SK-N-SH treated with all-trans-retinoic acid at 6 μM for 48 hours (cell line): Measurements from ENCODE around the gene RNFT2.

Experiments used
- ARNTL ChIP-seq: fragments of 450-650 bp; formaldehyde crosslinking; IDR thresholded peaks from 2 replicates; pipeline ENCODE4 v1.5.0; 2020; ENCODE audit warnings: low read depth, mild to moderate bottlenecking, moderate library complexity, borderline replicate concordance
- BACH2 ChIP-seq: fragments of 250-450 bp; sonication (Bioruptor Pico); IDR thresholded peaks from 2 replicates; pipeline ENCODE4 v1.9.0; 2021; ENCODE audit warnings: mild to moderate bottlenecking, borderline replicate concordance
- GLIS3 ChIP-seq: fragments of 250-450 bp; sonication (Bioruptor Pico); IDR thresholded peaks from 2 replicates; pipeline ENCODE4 v1.5.0; 2020; ENCODE audit warnings: mild to moderate bottlenecking, moderate library complexity
- ISL1 ChIP-seq: fragments of 250-450 bp; sonication (Bioruptor Pico); IDR thresholded peaks from 2 replicates; pipeline ENCODE4 v2.1.2; 2022; ENCODE audit warnings: mild to moderate bottlenecking, moderate library complexity
- RARB ChIP-seq: fragments of 250-450 bp; sonication (Bioruptor Pico); IDR thresholded peaks from 2 replicates; pipeline ENCODE4 v1.8.0; 2021; ENCODE audit warnings: mild to moderate bottlenecking, moderate library complexity
- SNAI2 ChIP-seq: fragments of 250-450 bp; sonication (Bioruptor Pico); IDR thresholded peaks from 2 replicates; pipeline ENCODE4 v1.5.0; 2020; ENCODE audit warnings: mild to moderate bottlenecking, moderate library complexity
- TCF4 ChIP-seq: fragments of 250-450 bp; sonication (Bioruptor Pico); IDR thresholded peaks from 2 replicates; pipeline ENCODE4 v1.8.0; 2021; ENCODE audit warnings: mild to moderate bottlenecking, moderate library complexity, borderline replicate concordance
- ZFP3 ChIP-seq: fragments of 250-450 bp; sonication (Bioruptor Pico); IDR thresholded peaks from 2 replicates; pipeline ENCODE4 v1.5.0; 2020; ENCODE audit warnings: mild to moderate bottlenecking, moderate library complexity
- ZNF565 ChIP-seq: fragments of 450-650 bp; formaldehyde crosslinking; conservative IDR thresholded peaks from 2 replicates; pipeline ENCODE4 v1.5.0; 2020; ENCODE audit warnings: low read depth, mild to moderate bottlenecking, moderate library complexity
- ZNF70 ChIP-seq: fragments of 450-650 bp; formaldehyde crosslinking; IDR thresholded peaks from 2 replicates; pipeline ENCODE4 v1.5.0; 2020; ENCODE audit warnings: mild to moderate bottlenecking, moderate library complexity
- TF ChIP-seq, protein P1 (sequence below): fragments of 250-450 bp; sonication (Bioruptor Pico); IDR thresholded peaks from 2 replicates; pipeline ENCODE4 v1.8.0; 2020; ENCODE audit warnings: mild to moderate bottlenecking, moderate library complexity, borderline replicate concordance
- TF ChIP-seq, protein P2 (sequence below): fragments of 250-450 bp; sonication (Bioruptor Pico); IDR thresholded peaks from 2 replicates; pipeline ENCODE4 v1.5.1; 2020; ENCODE audit warnings: low read depth, mild to moderate bottlenecking, moderate library complexity
- TF ChIP-seq, protein P3 (sequence below): fragments of 250-450 bp; sonication (Bioruptor Pico); IDR thresholded peaks from 2 replicates; pipeline ENCODE4 v1.8.0; 2021; ENCODE audit warnings: low read depth, mild to moderate bottlenecking, moderate library complexity, borderline replicate concordance
- TF ChIP-seq, protein P4 (sequence below): fragments of 250-450 bp; sonication (Bioruptor Pico); IDR thresholded peaks from 2 replicates; pipeline ENCODE4 v1.5.1; 2021; ENCODE audit warnings: mild to moderate bottlenecking, moderate library complexity

DNA sequence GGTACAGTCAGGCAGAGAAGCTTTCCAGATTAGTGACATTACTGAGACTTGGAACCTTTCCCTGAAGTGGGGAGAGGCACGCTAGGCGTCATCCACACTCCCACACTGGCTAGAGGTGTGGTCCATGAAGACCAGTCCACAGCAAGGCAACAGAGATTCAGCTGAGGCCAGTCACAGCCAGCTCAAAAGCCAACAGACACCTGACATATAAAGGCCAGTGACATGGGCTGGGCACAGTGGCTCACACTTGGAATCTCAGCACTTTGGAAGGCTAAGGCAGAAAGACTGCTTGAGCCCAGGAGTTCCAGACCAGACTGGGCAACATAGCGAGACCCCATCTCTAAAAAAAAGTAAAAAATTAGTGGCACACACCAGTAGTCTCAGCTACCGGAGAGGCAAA, 132.2 kb downstream of the RNFT2 start:
- TF ChIP-seq ISL1 (CRISPR knock-in tag) (no peak), ZNF565 (CRISPR knock-in tag) (no peak), RARB (no peak), ARNTL (CRISPR knock-in tag) (no peak), TCF4 (CRISPR knock-in tag) (no peak), SNAI2 (CRISPR knock-in tag) (no peak), ZFP3 (no peak), BACH2 (CRISPR knock-in tag) (no peak), ZNF70 (CRISPR knock-in tag) (no peak), GLIS3 (CRISPR knock-in tag) (no peak)
- TF ChIP-seq, protein P1, sequence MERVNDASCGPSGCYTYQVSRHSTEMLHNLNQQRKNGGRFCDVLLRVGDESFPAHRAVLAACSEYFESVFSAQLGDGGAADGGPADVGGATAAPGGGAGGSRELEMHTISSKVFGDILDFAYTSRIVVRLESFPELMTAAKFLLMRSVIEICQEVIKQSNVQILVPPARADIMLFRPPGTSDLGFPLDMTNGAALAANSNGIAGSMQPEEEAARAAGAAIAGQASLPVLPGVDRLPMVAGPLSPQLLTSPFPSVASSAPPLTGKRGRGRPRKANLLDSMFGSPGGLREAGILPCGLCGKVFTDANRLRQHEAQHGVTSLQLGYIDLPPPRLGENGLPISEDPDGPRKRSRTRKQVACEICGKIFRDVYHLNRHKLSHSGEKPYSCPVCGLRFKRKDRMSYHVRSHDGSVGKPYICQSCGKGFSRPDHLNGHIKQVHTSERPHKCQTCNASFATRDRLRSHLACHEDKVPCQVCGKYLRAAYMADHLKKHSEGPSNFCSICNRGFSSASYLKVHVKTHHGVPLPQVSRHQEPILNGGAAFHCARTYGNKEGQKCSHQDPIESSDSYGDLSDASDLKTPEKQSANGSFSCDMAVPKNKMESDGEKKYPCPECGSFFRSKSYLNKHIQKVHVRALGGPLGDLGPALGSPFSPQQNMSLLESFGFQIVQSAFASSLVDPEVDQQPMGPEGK: no peak
- TF ChIP-seq, protein P2, sequence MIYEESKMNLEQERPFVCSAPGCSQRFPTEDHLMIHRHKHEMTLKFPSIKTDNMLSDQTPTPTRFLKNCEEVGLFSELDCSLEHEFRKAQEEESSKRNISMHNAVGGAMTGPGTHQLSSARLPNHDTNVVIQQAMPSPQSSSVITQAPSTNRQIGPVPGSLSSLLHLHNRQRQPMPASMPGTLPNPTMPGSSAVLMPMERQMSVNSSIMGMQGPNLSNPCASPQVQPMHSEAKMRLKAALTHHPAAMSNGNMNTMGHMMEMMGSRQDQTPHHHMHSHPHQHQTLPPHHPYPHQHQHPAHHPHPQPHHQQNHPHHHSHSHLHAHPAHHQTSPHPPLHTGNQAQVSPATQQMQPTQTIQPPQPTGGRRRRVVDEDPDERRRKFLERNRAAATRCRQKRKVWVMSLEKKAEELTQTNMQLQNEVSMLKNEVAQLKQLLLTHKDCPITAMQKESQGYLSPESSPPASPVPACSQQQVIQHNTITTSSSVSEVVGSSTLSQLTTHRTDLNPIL (CRISPR knock-in tag): no peak
- TF ChIP-seq, protein P3, sequence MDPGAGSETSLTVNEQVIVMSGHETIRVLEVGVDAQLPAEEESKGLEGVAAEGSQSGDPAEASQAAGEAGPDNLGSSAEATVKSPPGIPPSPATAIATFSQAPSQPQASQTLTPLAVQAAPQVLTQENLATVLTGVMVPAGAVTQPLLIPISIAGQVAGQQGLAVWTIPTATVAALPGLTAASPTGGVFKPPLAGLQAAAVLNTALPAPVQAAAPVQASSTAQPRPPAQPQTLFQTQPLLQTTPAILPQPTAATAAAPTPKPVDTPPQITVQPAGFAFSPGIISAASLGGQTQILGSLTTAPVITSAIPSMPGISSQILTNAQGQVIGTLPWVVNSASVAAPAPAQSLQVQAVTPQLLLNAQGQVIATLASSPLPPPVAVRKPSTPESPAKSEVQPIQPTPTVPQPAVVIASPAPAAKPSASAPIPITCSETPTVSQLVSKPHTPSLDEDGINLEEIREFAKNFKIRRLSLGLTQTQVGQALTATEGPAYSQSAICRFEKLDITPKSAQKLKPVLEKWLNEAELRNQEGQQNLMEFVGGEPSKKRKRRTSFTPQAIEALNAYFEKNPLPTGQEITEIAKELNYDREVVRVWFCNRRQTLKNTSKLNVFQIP: no peak
- TF ChIP-seq, protein P4, sequence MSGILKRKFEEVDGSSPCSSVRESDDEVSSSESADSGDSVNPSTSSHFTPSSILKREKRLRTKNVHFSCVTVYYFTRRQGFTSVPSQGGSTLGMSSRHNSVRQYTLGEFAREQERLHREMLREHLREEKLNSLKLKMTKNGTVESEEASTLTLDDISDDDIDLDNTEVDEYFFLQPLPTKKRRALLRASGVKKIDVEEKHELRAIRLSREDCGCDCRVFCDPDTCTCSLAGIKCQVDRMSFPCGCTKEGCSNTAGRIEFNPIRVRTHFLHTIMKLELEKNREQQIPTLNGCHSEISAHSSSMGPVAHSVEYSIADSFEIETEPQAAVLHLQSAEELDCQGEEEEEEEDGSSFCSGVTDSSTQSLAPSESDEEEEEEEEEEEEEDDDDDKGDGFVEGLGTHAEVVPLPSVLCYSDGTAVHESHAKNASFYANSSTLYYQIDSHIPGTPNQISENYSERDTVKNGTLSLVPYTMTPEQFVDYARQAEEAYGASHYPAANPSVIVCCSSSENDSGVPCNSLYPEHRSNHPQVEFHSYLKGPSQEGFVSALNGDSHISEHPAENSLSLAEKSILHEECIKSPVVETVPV (CRISPR knock-in tag): no peak
